ENCODE measurements around the gene MKLN1. TPM values are rescaled to one million over a fixed set of nuclear protein-coding genes. Genes with fewer than 3 reads are reported as not detected.

The MKLN1 gene
- total and polyA plus RNA-seq, 2 of the 13 experiments (the other 11 are each of a cell fraction or from before 2014, with no cell fraction given), result 33.6 to 43.5 TPM

DNA sequence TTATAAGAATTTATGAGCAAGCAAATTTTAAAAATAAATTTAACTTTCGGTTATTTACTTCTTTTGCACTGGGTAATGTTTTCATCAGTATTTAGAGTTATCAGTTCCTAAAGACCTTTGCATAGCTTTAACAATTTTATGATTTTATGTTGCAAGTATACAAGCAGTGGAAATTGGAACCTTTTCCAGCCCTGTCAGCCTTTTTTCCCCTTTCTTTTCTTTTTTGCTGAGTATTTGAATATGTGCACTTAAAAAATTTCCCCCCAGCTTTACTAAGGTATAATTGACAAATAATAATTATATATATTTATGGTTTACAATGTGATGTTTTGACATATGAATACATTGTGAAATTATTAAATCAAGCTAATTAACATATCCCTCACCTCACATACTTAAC lies 62.6 kb downstream of the MKLN1 start:
- DNase-seq (ENCODE audit: low spot score), result no peak
- no peaks in the 10 kb centered on the region for H3K9me3 ChIP-seq (ENCODE audit: low read length)
- WGBS (ENCODE audit: low lambda C conversion rate), result 98% methylated on average over 1 of the region's 1 CpG
- H3K4me2 ChIP-seq (ENCODE audit: low read depth, low read length), result no peak overlapping the region
- H3K27me3 ChIP-seq (ENCODE audit: control insufficient read depth in 1 of 2, insufficient read depth in 2 of 2, low read length in 2 of 2), result no peaks in the 10 kb centered on the region
- H3K4me3 ChIP-seq (replicated peaks in 1 of 3; ENCODE audit: insufficient read depth in 1 of 3, low read depth in 2 of 3, low read length in 3 of 3), result no peak overlapping the region
- H3K36me3 ChIP-seq (replicated peaks in 1 of 2; ENCODE audit: control insufficient read depth in 1 of 2, insufficient read depth in 2 of 2, low read length in 2 of 2), result peaks cover 2 to 11% of the 10 kb centered on the region in 2 experiments; a peak in 2 of 5 replicates
- ChIA-PET POLR2A (no interaction called here), CTCF (ENCODE audit: low intra/inter-chr PET ratio, low total read pairs) (no interaction called here)
- no peak overlapping the region for H3K9ac ChIP-seq (ENCODE audit: insufficient read depth, low read depth, low read length)
- in situ Hi-C loops (cut with HindIII; ENCODE audit: extremely low pct_ligation_motif_present, low pct_unique_long_range_greater_than_20kb) (no loop called here), intact Hi-C loops (cut with micrococcal nuclease; ENCODE audit: unreplicated experiment) (no loop called here)
- no peak overlapping the region for H2AFZ ChIP-seq (ENCODE audit: low read length)
- H3K79me2 ChIP-seq (ENCODE audit: insufficient read depth, low read length), result peaks cover 13% of the 10 kb centered on the region
- no peak for FAIRE-seq
- no peak for ATAC-seq
- no peak overlapping the region for H3K27ac ChIP-seq (ENCODE audit: extremely low read length, insufficient read depth, low read length)
- peaks cover 11% of the 10 kb centered on the region; the same call in 1 of the 2 replicates for H3K4me1 ChIP-seq (ENCODE audit: insufficient read depth, low read length)
- TF ChIP-seq KAT7 (CRISPR knock-in tag; IDR thresholded peaks at IDR 0.05; ENCODE audit: borderline replicate concordance) (no peak), ZC3H4 (CRISPR knock-in tag; IDR thresholded peaks at IDR 0.05; ENCODE audit: borderline replicate concordance) (no peak), ZNF235 (CRISPR knock-in tag; IDR thresholded peaks at IDR 0.05; ENCODE audit: borderline replicate concordance) (no peak), NFAT5 (CRISPR knock-in tag; IDR thresholded peaks at IDR 0.05) (no peak), MAFK (conservative IDR thresholded peaks at IDR 0.05 in 1 of 2, IDR thresholded peaks at IDR 0.05 in 1 of 2; ENCODE audit: low read length in 2 of 2) (peak in 1 of 2 experiments; percentile 64; a peak in 3 of 4 replicates), ZNF569 (CRISPR knock-in tag; IDR thresholded peaks at IDR 0.05; ENCODE audit: borderline replicate concordance) (no peak), MEIS2 (CRISPR knock-in tag; IDR thresholded peaks at IDR 0.05) (no peak), ZNF256 (CRISPR knock-in tag; conservative IDR thresholded peaks at IDR 0.05) (no peak), ZNF496 (CRISPR knock-in tag; IDR thresholded peaks at IDR 0.05; ENCODE audit: insufficient replicate concordance) (no peak), ZNF570 (CRISPR knock-in tag; IDR thresholded peaks at IDR 0.05; ENCODE audit: borderline replicate concordance) (no peak), ARHGAP35 (CRISPR knock-in tag; IDR thresholded peaks at IDR 0.05; ENCODE audit: borderline replicate concordance) (no peak), ZNF337 (CRISPR knock-in tag; IDR thresholded peaks at IDR 0.05; ENCODE audit: borderline replicate concordance, low read depth) (no peak), MAFF (IDR thresholded peaks at IDR 0.05; ENCODE audit: low read depth, low read length) (peak; percentile 56; the same call in 1 of the 2 replicates)
- TF ChIP-seq, protein P1, sequence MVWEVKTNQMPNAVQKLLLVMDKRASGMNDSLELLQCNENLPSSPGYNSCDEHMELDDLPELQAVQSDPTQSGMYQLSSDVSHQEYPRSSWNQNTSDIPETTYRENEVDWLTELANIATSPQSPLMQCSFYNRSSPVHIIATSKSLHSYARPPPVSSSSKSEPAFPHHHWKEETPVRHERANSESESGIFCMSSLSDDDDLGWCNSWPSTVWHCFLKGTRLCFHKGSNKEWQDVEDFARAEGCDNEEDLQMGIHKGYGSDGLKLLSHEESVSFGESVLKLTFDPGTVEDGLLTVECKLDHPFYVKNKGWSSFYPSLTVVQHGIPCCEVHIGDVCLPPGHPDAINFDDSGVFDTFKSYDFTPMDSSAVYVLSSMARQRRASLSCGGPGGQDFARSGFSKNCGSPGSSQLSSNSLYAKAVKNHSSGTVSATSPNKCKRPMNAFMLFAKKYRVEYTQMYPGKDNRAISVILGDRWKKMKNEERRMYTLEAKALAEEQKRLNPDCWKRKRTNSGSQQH (CRISPR knock-in tag; IDR thresholded peaks at IDR 0.05; ENCODE audit: low read depth), result no peak
- no TSS peak for BruUV-seq (replicated peaks)
- H4K20me1 ChIP-seq (ENCODE audit: insufficient read depth, low read length), result 0 out of 2 replicates have a peak, but pooled peaks cover 6% of the 10 kb centered on the region

All from HepG2 (cell line).